PC-9 (cell line): ENCODE measurements around the gene ZMAT3.

Experiments
- EZH2 ChIP-seq: fragments of 200-600 bp; sonication (generic); IDR thresholded peaks from 2 replicates; pipeline ENCODE4 v1.8.0; 2017; ENCODE audit warnings: antibody characterized with exemption, low read depth
- TF ChIP-seq, protein P1 (sequence below): fragments of 200-600 bp; sonication (generic); conservative IDR thresholded peaks from 2 replicates; pipeline ENCODE4 v1.6.1; 2017; ENCODE audit warnings: mixed run types, antibody characterized with exemption, mild to moderate bottlenecking, moderate library complexity

GRCh38 chr3:179072100-179072438 lies 460 bp upstream of the ZMAT3 start:
- no peak for TF ChIP-seq EZH2
- TF ChIP-seq, protein P1, sequence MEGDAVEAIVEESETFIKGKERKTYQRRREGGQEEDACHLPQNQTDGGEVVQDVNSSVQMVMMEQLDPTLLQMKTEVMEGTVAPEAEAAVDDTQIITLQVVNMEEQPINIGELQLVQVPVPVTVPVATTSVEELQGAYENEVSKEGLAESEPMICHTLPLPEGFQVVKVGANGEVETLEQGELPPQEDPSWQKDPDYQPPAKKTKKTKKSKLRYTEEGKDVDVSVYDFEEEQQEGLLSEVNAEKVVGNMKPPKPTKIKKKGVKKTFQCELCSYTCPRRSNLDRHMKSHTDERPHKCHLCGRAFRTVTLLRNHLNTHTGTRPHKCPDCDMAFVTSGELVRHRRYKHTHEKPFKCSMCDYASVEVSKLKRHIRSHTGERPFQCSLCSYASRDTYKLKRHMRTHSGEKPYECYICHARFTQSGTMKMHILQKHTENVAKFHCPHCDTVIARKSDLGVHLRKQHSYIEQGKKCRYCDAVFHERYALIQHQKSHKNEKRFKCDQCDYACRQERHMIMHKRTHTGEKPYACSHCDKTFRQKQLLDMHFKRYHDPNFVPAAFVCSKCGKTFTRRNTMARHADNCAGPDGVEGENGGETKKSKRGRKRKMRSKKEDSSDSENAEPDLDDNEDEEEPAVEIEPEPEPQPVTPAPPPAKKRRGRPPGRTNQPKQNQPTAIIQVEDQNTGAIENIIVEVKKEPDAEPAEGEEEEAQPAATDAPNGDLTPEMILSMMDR, result no peak
